ENCODE results near the gene MAN1A1.

DNA sequence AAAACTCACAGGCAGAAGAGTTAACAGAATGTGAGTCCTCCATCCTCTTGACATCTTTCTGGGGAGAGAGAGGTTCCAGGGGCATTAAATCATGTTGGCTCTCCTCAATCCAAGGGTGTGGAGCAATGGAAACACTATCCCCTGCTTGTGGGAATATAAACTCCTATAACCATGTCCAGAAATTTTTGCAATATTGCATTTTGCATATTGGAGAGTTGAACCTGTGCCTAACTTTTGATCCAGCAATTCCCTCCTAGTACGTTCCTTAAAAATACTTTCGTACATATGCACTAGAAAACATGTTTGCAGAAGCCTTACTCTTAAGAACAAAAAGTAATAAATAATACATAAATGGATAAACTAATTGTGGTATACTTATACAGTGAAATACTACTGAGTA, 214.8 kb downstream of the MAN1A1 start:
- TF ChIP-seq CTCF (optimal IDR thresholded peaks at IDR 0.05 in 1 of 3, IDR thresholded peaks at IDR 0.05 in 1 of 3, conservative IDR thresholded peaks at IDR 0.05 in 1 of 3; ENCODE audit: extremely low read depth in 1 of 3, insufficient read depth in 2 of 3, low read length in 3 of 3) = no peak
- TF ChIP-seq EZH2 (IDR thresholded peaks at IDR 0.05; ENCODE audit: low read length) = no peak

Data from keratinocyte (primary cell).